ENCODE data around the gene TCHP.

DNA sequence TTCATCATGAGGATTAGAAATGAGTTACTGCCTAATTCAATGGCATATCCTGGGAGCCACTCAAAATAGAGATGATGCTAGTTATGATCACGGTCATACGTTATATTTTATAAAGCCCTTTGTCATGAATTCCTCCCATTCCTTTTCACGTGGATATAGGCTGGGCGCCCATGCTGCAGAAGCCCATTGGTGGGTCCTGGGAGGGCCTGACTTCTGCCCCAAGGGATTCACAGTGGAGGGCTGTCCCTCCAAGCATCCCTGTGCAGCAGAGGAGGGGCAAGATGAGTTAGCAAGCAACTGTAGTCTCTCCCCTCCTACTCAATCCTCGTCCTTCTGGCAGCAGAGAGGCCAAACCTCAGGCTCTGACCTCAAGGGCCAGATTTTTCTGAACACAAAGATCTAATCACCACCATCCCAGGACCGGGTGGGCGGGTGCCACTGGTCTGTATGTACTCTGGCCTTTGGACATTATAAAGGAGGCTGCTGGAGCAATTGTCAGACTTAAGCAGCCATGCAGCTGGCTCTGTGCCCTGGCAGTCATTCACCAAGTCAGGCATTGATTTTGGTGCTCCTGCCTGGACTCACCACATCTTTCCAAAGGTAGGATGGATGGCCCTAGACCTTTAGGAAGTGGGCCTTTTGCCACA lies 28.3 kb upstream of the TCHP start:
- TF ChIP-seq RARB (CRISPR knock-in tag; IDR thresholded peaks at IDR 0.05) = no peak
- TF ChIP-seq ARNTL (CRISPR knock-in tag; IDR thresholded peaks at IDR 0.05; ENCODE audit: borderline replicate concordance, low read depth) = no peak
- TF ChIP-seq, protein P1, sequence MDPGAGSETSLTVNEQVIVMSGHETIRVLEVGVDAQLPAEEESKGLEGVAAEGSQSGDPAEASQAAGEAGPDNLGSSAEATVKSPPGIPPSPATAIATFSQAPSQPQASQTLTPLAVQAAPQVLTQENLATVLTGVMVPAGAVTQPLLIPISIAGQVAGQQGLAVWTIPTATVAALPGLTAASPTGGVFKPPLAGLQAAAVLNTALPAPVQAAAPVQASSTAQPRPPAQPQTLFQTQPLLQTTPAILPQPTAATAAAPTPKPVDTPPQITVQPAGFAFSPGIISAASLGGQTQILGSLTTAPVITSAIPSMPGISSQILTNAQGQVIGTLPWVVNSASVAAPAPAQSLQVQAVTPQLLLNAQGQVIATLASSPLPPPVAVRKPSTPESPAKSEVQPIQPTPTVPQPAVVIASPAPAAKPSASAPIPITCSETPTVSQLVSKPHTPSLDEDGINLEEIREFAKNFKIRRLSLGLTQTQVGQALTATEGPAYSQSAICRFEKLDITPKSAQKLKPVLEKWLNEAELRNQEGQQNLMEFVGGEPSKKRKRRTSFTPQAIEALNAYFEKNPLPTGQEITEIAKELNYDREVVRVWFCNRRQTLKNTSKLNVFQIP (CRISPR knock-in tag; IDR thresholded peaks at IDR 0.05; ENCODE audit: borderline replicate concordance, low read depth) = no peak
- TF ChIP-seq, protein P2, sequence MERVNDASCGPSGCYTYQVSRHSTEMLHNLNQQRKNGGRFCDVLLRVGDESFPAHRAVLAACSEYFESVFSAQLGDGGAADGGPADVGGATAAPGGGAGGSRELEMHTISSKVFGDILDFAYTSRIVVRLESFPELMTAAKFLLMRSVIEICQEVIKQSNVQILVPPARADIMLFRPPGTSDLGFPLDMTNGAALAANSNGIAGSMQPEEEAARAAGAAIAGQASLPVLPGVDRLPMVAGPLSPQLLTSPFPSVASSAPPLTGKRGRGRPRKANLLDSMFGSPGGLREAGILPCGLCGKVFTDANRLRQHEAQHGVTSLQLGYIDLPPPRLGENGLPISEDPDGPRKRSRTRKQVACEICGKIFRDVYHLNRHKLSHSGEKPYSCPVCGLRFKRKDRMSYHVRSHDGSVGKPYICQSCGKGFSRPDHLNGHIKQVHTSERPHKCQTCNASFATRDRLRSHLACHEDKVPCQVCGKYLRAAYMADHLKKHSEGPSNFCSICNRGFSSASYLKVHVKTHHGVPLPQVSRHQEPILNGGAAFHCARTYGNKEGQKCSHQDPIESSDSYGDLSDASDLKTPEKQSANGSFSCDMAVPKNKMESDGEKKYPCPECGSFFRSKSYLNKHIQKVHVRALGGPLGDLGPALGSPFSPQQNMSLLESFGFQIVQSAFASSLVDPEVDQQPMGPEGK (CRISPR knock-in tag; IDR thresholded peaks at IDR 0.05; ENCODE audit: borderline replicate concordance) = no peak
- no peak for TF ChIP-seq OSR1 (CRISPR knock-in tag; IDR thresholded peaks at IDR 0.05)
- TF ChIP-seq, protein P3, sequence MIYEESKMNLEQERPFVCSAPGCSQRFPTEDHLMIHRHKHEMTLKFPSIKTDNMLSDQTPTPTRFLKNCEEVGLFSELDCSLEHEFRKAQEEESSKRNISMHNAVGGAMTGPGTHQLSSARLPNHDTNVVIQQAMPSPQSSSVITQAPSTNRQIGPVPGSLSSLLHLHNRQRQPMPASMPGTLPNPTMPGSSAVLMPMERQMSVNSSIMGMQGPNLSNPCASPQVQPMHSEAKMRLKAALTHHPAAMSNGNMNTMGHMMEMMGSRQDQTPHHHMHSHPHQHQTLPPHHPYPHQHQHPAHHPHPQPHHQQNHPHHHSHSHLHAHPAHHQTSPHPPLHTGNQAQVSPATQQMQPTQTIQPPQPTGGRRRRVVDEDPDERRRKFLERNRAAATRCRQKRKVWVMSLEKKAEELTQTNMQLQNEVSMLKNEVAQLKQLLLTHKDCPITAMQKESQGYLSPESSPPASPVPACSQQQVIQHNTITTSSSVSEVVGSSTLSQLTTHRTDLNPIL (CRISPR knock-in tag; IDR thresholded peaks at IDR 0.05; ENCODE audit: low read depth) = no peak
- TF ChIP-seq, protein P4, sequence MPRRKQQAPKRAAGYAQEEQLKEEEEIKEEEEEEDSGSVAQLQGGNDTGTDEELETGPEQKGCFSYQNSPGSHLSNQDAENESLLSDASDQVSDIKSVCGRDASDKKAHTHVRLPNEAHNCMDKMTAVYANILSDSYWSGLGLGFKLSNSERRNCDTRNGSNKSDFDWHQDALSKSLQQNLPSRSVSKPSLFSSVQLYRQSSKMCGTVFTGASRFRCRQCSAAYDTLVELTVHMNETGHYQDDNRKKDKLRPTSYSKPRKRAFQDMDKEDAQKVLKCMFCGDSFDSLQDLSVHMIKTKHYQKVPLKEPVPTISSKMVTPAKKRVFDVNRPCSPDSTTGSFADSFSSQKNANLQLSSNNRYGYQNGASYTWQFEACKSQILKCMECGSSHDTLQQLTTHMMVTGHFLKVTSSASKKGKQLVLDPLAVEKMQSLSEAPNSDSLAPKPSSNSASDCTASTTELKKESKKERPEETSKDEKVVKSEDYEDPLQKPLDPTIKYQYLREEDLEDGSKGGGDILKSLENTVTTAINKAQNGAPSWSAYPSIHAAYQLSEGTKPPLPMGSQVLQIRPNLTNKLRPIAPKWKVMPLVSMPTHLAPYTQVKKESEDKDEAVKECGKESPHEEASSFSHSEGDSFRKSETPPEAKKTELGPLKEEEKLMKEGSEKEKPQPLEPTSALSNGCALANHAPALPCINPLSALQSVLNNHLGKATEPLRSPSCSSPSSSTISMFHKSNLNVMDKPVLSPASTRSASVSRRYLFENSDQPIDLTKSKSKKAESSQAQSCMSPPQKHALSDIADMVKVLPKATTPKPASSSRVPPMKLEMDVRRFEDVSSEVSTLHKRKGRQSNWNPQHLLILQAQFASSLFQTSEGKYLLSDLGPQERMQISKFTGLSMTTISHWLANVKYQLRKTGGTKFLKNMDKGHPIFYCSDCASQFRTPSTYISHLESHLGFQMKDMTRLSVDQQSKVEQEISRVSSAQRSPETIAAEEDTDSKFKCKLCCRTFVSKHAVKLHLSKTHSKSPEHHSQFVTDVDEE (CRISPR knock-in tag; IDR thresholded peaks at IDR 0.05) = no peak
- no peak for TF ChIP-seq SNAI2 (CRISPR knock-in tag; IDR thresholded peaks at IDR 0.05)
- no peak for TF ChIP-seq PPARA (CRISPR knock-in tag; IDR thresholded peaks at IDR 0.05; ENCODE audit: borderline replicate concordance)
- TF ChIP-seq ZFP3 (CRISPR knock-in tag; IDR thresholded peaks at IDR 0.05) = no peak

Measured in SK-N-SH treated with all-trans-retinoic acid at 6 μM for 48 hours (cell line).